Lower leg skin (tissue), 3 donors: Measurements from ENCODE around the gene POLR3E.

Experiments
- POLR2A ChIP-seq, 2 donors: fragments of 450-650 bp; IDR thresholded peaks; one replicate each; pipeline ENCODE4 v1.6.1; 2016 to 2017; ENCODE audit warnings: antibody characterized with exemption in 2 of 2, mild to moderate bottlenecking in 1 of 2, moderate library complexity in 1 of 2
- TF ChIP-seq, protein P1 (sequence below), 3 donors: fragments of 450-650 bp; IDR thresholded peaks; one replicate each; pipeline ENCODE4 v1.5.1; 2016; ENCODE audit warnings: antibody characterized with exemption in 3 of 3, mild to moderate bottlenecking in 3 of 3, moderate library complexity in 2 of 3

DNA sequence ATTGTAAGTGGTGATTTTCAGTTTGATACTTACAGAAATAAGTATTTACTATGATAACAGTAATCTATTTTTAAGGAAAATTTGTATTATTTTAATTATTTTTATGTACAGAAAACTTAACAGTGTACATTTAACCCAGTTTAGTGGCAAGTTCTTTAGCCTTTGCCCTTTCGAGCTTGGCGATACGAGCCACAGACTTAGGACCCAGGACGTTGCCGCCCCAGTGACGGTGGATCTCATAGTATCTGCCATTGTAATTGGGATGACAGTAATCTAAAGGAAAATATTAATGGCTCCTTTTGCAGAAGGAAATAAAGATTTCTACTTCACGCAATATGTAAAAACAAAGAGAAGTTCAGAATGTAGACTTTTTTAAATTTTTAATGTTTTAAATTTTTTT, 82.4 kb downstream of the POLR3E start:
- TF ChIP-seq, protein P1, sequence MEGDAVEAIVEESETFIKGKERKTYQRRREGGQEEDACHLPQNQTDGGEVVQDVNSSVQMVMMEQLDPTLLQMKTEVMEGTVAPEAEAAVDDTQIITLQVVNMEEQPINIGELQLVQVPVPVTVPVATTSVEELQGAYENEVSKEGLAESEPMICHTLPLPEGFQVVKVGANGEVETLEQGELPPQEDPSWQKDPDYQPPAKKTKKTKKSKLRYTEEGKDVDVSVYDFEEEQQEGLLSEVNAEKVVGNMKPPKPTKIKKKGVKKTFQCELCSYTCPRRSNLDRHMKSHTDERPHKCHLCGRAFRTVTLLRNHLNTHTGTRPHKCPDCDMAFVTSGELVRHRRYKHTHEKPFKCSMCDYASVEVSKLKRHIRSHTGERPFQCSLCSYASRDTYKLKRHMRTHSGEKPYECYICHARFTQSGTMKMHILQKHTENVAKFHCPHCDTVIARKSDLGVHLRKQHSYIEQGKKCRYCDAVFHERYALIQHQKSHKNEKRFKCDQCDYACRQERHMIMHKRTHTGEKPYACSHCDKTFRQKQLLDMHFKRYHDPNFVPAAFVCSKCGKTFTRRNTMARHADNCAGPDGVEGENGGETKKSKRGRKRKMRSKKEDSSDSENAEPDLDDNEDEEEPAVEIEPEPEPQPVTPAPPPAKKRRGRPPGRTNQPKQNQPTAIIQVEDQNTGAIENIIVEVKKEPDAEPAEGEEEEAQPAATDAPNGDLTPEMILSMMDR (IDR thresholded peaks at IDR 0.05), result no peak
- TF ChIP-seq POLR2A (IDR thresholded peaks at IDR 0.05), result no peak
